GM18499 (cell line): ENCODE data around the gene ELF1.
"Not testable (repeated sequence)": the region's sequence is repeated elsewhere in the genome, so short reads cannot be mapped to it uniquely, and the experiment has no call there.

Experiments
- ATAC-seq: cut with Tn5 transposase; IDR thresholded peaks from one replicate; pipeline ENCODE4 v1.9.1; 2021; ENCODE audit warnings: moderate number of reproducible peaks; ENCODE audit not compliant: insufficient read depth, unreplicated experiment

Gene ELF1

DNA sequence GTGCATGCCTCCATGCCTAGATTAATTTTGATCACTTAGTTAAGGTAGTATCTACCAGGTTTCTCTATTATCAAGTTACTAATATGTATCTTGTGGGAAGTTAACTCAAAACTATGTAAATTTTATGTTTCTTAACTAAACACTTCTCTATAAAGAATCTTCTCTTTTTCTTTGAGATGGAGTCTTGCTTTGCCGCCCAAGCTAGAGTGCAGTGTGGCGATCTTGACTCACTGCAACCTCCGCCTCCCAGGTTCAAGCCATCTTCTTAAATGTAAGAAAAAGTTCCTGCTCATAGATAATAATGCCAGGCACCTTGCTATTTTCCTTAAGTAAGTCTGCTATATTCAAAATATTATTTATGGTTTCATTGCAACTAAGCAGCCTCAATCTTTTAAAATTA lies 58.4 kb downstream of the ELF1 start:
- ATAC-seq, result no peak

DNA sequence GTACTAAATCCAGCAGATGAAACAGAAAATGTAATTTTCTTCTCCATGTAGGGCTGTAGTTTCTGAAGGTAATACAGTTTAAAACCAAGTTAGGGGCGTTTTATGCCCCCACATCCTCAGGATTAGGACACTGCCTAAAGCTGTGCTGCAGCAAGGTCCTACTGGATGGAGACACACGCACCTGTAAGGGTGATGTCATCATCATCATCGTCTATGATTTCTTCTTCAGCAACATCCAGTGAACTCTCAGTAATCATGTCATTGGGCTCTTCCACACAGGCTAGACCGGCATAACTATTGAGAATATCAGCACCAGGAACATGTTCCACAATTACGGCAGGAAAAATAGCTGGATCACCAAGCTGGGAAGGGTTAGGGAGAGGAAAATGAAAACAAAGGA lies 60.5 kb downstream of the ELF1 start:
- ATAC-seq, result no peak

DNA sequence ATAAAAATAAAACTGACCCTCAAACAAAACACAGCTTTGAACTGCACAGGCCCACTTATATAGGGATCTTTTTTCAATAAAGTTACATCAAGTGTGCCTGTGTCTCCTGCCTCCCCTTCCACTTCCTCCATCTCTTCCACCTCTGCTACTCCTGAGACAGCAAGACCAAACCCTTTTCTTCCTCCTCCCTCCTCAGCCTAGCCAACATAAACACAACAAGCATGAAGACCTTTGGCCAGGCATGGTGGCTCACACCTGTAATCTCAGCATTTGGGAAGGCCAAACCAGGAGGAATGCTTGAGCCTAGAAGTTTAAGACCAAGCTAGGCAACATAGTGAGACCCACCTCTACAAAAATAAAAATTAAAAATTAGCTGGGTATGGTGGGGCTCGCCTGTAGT lies 72.6 kb downstream of the ELF1 start:
- no peak for ATAC-seq

DNA sequence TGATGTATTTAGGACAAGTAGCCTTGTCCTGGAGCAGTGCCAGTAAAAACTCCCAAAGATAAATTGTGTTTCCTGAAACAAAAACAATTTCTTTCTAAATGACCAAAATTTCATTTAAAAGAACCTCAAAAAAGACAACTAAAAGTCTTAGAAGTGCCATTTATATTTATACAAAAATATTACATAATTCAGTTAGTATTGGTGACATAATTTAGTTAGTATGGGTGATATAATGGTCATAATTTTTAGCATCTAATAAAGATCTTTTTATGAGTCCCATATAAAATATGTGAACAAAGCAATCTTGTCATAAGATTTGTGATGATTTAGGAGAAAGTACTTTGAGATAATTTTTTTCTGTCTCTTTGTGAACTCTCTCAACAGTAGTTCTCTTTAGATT lies 76.0 kb downstream of the ELF1 start:
- ATAC-seq, result no peak

DNA sequence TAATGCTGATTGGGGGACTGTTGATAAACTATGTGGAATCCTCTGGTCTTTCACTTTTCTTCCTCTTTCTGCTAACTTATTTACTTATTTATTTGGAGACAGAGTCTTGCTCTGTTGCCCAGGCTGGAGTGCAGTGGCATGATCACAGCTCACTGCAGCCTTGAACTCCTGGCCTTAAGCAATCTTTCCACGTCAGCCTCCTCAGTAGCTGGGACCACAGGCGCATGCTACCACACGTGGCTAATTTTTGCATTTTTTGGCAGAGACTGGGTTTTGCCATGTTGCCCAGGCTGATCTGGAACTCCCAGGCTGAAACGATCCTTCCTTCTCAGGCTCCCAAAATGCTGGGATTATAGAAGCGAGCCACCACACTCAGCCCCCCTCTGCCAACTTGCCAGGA lies 77.5 kb downstream of the ELF1 start:
- no peak for ATAC-seq

DNA sequence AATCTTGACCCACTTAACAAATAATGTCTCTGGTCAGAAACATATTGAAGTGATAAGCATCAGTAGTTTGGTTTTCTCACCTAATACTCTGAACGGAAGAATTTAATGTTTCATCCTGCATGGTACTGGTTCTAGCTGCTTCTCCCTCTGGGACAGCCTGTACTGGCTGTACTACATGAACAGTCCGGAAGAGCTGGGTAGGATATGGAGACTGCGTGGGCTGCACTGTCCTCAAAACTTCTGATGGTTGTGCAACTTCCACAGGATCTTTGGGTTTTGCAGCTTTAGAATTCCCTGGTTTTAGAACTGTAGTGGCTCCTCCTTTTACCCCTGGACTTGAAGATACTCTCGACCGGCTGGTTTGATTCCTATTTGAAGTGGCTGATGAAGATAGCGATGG lies 78.3 kb downstream of the ELF1 start:
- ATAC-seq, result no peak

DNA sequence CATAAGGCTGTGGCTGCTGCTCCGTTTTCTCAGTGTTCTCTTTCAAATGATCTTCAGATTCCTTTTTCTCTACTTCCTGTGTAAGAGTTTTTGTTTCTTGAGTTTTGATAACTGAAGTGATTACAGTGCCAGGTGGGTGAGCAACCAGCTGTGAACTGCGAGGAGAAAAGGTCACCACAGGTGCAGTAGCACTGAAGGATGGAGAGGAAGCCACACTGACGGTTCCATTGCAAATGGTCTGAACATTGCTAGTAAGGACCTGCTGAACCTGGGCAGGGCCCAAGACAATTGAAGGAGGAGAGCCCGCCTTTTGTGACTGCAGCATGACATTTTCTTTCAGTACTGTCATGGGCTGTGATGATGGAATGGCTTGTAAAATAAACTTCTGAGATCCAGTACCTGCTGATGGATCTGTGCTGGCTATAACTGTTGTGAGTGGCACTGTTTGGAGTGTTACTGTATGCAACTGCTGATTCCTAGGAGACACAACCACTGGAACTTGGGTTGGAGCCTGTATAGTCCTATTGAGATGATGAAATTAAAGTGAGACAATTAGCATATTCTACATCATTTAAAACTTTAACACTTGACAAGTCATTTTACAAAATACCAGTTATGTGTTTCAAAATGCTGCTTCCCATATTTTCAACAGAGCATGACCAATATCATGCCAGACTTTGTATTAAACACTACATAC lies 85.5 kb downstream of the ELF1 start:
- no peak for ATAC-seq

DNA sequence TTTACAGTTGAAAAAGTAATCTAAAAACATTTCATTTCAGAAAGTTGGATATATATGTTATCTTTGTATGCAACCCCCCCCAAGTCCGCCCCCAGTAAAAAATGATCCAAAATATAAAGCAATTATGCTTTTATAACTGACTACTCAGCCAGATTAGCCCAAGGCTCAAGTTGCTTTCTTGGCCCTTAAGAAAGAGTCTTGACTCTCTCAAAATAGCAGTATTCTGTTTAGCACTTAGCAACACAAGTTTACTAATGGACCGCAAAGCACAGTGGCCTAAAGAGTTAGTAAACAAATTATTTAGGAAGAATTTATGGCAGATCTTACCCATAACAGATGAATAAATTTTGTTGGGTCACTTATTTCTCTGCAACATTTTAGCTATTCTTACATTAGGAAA lies 86.9 kb downstream of the ELF1 start:
- no peak for ATAC-seq

DNA sequence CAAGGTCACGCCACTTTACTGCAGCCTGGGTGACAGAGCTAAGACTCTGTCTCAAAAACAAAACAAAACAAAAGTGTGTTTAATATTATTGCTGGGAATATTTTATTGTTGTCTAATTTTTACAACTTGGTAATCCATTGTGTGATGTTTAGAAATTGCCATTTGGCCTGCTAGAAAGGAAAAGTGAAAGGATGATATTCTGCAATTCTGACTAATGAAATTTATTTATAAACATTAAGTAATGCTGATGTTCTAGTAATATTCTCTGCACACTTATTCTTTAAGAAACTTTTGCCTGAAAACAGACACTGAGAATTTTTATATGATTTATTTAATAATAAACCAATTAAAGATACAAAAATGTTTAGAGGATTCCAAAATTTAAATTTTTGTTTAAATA lies 87.4 kb downstream of the ELF1 start:
- ATAC-seq, result no peak

DNA sequence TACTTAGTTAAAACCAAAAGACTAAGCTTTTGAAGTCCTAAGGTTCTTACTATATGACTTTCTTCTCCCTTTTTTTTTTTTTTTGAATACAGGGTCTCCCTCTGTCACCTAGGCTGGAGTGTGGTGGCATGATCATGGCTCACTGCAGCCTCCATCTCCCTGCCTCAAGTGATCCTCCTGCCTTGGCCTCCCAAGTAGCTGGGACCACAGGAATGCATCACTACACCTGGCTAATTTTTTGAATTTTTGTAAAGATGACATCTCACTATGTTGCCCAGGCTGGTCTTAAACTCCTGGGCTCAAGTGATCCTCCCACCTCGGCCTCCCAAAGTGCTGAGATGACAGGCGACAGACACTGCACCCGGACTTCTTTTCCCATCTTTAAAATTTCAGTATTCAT lies 89.2 kb downstream of the ELF1 start:
- ATAC-seq, result not testable (repeated sequence)

DNA sequence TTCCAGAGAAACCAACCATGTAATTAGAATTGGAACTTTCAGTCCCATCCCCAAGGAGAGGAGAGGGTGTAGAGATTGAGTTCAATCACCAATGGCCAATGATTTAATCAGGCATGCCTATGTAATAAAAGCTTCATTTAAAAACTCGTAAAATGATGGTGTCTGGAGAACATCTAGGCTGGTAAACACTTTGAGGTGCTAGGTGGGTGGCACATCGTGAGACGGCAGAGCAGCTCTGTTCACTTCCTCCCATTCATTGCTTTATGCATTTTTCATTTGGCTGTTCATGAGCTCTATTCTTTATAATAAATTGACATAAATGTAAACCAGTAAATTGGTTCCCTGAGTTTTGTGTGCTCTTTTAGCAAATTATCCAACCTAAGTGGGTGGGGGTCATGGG lies 90.1 kb downstream of the ELF1 start:
- ATAC-seq, result no peak

DNA sequence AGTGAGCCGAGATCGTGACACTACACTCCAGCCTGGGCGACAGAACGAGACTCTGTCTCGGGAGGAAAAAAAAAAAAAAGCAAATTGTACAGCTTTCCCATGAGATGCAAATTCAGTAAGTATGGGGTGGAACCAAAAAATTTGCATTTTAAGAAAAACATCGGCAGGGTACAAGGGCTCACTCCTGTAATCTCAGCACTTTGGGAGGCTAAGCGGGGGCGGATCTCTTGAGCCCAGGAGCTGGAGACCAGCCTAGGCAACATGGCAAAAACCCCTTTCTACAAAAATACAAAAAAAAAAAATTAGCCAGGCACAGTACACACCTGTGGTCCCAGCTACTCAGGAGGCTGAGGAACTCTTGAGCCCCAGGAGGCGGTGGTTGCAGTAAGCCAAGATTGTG lies 91.2 kb downstream of the ELF1 start:
- ATAC-seq, result no peak

DNA sequence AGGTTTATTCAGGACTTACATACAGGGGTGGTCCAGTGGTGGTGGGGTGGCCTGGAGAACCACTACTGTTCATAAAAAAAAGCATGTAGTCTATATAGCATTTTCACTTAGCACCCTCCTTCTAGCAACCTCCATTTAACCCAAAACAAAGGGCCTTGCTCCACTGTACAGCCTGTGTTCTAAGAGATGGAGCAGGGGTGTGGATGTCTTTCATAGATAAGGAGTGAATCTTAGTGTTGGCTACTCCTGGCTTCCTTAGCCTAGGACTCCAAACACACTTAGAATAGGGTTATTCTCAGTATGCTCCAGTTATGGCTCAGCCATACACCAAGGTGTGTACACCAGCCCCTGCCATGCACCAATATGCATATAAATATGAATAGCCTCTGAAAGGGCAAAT lies 95.2 kb downstream of the ELF1 start:
- no peak for ATAC-seq

DNA sequence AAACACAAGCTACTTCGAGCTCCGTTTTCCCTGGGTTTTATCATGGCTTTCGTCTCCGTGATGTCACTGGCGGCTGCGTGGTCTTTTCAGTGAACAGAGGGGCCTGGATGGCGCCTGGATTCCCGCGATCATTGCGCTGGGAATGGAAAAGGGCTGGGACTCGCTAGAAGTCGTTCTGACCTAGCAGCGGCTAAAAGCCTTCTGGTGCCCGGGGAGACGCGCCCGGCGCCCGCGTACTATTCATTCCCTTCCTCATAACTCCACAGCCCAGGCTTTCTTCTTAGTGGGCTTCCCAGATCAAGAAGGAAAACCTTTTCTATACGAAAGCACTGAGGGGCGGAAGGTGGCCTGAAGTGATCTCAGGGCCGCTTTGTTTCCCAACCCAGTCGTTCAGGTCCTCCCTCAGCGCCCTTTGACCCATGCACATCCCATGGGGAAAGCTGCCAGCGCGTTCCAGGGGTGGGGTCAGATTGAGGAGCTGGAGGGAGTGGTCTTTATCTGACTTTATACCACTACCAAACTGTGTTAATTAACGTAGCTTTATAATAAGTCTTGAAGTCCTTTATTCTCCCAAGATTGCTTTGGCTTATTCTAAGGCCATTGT lies 96.6 kb downstream of the ELF1 start:
- ATAC-seq, result no peak

DNA sequence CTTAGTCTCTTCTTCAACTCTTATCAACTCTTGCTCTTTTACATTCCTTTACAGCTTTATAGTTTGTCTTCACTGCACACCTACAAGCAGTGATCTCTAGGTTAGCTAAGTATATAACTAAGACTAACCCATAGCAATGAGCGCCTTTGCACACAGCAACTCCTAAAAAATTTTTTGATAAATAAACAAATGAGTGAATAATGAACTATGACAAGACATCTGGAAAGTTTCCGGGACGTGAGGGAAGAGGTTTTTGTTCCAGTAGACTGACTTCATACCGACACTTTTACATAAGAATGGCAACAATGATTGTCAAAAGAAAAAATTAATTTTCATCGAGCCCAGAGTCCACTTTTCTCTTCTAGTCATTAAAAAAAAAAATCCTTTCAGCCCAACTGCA lies 98.3 kb downstream of the ELF1 start:
- ATAC-seq, result no peak

DNA sequence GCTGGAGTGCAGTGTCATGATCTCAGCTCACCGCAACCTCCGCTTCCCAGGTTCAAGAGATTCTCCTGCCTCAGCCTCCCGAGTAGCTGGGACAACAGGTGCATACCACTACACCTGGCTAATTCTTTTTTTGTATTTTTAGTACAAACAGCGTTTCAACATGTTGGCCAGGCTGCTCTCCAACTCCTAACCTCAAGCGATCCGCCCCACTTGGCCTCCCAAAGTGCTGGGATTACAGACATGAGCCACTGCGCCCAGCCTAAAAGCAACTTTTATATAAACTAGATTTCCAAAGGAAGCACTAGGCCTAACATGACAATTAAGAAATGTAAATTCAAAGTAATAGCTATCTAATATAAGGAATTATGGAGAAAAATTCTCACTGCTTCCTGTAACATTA lies 99.2 kb downstream of the ELF1 start:
- not testable (repeated sequence) for ATAC-seq

DNA sequence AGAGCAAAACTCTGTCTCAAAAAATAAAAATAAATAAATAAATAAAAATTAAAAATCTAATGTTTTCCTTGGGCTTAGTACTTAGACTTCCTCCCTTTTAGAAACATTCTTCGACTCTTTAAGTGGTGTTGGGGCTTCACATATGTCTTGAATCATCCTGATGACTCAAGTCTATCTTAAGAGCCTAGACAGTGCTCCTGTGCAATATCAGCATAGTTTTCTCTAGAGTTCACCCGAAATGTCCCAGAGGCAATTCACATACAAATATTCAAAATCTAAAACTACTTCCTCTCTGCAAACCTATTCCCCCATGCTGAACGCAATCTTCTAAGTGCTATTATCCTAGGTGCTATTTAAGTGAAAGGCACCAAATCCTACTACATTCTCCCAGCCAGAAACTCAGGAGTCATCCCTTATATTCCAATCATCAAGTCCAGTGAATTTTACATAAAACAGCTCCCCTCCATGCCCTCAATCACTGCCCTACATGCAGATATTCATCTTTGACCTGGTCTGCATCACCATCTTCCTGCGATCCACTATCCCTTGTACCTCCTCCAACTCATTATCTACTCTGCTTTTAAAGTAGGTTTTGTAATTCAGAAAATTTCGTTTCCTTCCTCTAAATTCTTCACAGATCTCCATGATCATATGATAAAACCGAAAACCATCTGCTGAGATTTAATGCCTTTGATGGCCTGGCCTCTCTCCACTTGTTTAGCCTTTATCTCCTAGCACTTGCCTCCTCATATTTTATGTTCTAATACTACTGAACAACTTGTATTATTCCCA lies 102.7 kb downstream of the ELF1 start:
- no peak for ATAC-seq

DNA sequence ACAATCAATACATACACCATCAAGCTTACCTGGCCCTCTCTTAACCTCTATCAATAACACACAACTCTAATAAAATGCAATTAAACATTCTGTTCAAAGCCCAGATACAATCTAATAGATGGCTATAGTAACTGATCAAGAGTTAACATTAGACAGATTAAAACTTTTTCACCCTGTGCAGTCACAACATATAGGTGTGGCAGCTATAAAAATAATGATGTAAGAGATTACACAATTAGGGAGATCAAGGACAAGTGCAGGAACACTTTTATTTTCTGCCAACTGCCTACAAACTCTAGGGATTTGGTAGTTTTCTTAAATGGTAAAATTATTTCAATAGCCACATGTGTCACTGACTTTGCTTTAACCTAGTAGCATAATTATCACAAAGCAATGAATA lies 104.3 kb downstream of the ELF1 start:
- ATAC-seq, result not testable (repeated sequence)

DNA sequence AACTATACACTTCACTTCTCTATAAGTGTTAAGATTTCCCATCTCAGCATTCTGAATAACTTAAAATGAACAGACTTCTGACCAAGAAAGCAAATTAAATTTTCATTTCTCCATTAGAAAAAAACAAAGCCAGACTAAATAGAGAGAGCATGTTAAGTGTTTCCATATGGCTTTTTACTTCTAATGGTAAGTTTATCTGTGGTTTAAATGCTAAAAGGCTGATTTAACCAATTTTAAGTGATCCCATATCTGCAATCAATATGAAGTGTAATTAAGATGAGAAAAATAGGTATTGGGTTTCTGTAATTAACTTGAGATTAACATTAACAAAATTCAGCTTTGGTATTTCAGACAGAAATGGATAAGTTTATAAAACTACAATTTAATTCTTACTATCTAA lies 107.8 kb downstream of the ELF1 start:
- ATAC-seq, result no peak

DNA sequence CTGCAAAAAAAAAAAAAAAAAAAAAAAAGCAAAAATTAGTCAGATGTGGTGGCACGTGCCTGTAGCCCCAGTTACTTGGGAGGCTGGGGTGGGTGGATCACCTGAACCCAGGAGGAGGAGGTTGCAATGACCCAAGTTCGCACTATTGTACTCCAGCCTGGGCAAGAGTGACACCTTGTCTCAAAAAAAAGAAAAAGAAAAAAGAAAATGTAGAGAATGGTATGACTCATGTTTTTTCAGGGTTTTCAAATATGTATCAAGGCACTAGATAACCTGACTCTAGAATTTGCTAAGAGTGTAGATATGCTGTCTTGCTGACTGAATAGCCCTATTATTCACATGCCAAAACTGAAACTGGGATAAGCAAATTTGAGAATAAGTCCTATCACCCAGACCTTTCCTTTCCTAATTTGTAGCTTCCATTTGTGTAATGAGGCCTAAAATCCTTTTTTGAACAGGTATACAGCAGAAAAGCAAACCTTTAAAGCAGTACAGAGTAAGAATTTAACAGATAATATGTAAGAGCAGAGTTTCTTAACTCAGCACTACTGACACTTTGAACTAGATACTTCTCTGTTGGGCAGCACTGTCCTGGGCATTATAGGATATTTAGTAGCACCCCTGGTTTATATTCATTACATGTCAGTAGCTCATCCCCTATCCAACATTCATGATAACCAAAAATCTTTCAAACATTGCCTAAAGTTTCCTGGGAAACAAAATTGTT lies 108.6 kb downstream of the ELF1 start:
- ATAC-seq, result peak; percentile 84
